Measurements from ENCODE around the gene STMN3. TPM values are rescaled to one million over a fixed set of nuclear protein-coding genes. Genes with fewer than 3 reads are reported as not detected.
"Not testable (repeated sequence)": the region's sequence is repeated elsewhere in the genome, so short reads cannot be mapped to it uniquely, and the experiment has no call there.

STMN3 gene
- total and polyA plus RNA-seq, 2 experiments from 2014 or later: 18.6 to 37.6 TPM

- H3K9ac ChIP-seq: no peak overlapping the region
- no peaks in the 10 kb centered on the region for H3K9me3 ChIP-seq (ENCODE audit: low read depth)
- TF ChIP-seq EZH2phosphoT487 (IDR thresholded peaks at IDR 0.05; ENCODE audit: insufficient read depth, low read depth) (no peak), EZH2 (IDR thresholded peaks at IDR 0.05; ENCODE audit: insufficient read depth, poor library complexity, severe bottlenecking) (no peak)
- no peak overlapping the region for H3K4me3 ChIP-seq
- H3K27me3 ChIP-seq (replicated peaks; ENCODE audit: insufficient read depth): no peaks in the 10 kb centered on the region
- no peak overlapping the region for H2AFZ ChIP-seq
- H3K36me3 ChIP-seq (ENCODE audit: low read depth): no peaks in the 10 kb centered on the region; the same call in 1 of the 2 replicates
- no peaks in the 10 kb centered on the region for H3K9me2 ChIP-seq (ENCODE audit: insufficient read depth)
- H3K79me2 ChIP-seq (ENCODE audit: insufficient read depth): no peaks in the 10 kb centered on the region
- H3K4me1 ChIP-seq (ENCODE audit: insufficient read depth): no peaks in the 10 kb centered on the region
- WGBS, 2 experiments (ENCODE audit: low coverage in 1 of 2, low lambda C conversion rate in 2 of 2, missing lambda C conversion rate in 2 of 2): 96 to 98% methylated on average over 14 of the region's 14 CpGs
- DNase-seq: no peak
- no peak overlapping the region for H3K4me2 ChIP-seq (ENCODE audit: unreplicated experiment)
- in situ Hi-C loops (cut with MboI): no loop called here
- no peak overlapping the region for H3K27ac ChIP-seq
- H3F3A ChIP-seq (ENCODE audit: insufficient read depth): no peaks in the 10 kb centered on the region
- H4K20me1 ChIP-seq (ENCODE audit: insufficient read depth): no peaks in the 10 kb centered on the region
These were observed 20.7 kb upstream of the STMN3 start for GRCh38 chr20:63673951-63674350.

- TF ChIP-seq EZH2 (IDR thresholded peaks at IDR 0.05; ENCODE audit: insufficient read depth, poor library complexity, severe bottlenecking) (no peak), EZH2phosphoT487 (IDR thresholded peaks at IDR 0.05; ENCODE audit: insufficient read depth, low read depth) (no peak)
These were observed 19.4 kb upstream of the STMN3 start for GRCh38 chr20:63672666-63673065.

GRCh38 chr20:63671695-63672094 is 18.5 kb upstream of the STMN3 start:
- in situ Hi-C loops (cut with MboI); H3K9me3 ChIP-seq (ENCODE audit: low read depth); H3K9ac ChIP-seq; H3K4me2 ChIP-seq (ENCODE audit: unreplicated experiment); H3K4me1 ChIP-seq (ENCODE audit: insufficient read depth); H3K36me3 ChIP-seq (ENCODE audit: low read depth); DNase-seq; H3K79me2 ChIP-seq (ENCODE audit: insufficient read depth); H4K20me1 ChIP-seq (ENCODE audit: insufficient read depth); H2AFZ ChIP-seq; H3K9me2 ChIP-seq (ENCODE audit: insufficient read depth); H3K4me3 ChIP-seq; H3K27me3 ChIP-seq (replicated peaks; ENCODE audit: insufficient read depth); H3F3A ChIP-seq (ENCODE audit: insufficient read depth); H3K27ac ChIP-seq: not testable (repeated sequence)
- 78 to 82% methylated on average over 12 of the region's 12 CpGs for WGBS, 2 experiments (ENCODE audit: low coverage in 1 of 2, low lambda C conversion rate in 2 of 2, missing lambda C conversion rate in 2 of 2)

More at GRCh38 chr20:63672666-63673065, 19.4 kb upstream of the STMN3 start:
- Histone ChIP-seq H3K27me3 (replicated peaks; ENCODE audit: insufficient read depth) (no peaks in the 10 kb centered on the region), H4K20me1 (ENCODE audit: insufficient read depth) (no peaks in the 10 kb centered on the region), H3K9me3 (ENCODE audit: low read depth) (no peaks in the 10 kb centered on the region), H2AFZ (no peak overlapping the region), H3K9me2 (ENCODE audit: insufficient read depth) (no peaks in the 10 kb centered on the region), H3K4me1 (ENCODE audit: insufficient read depth) (no peaks in the 10 kb centered on the region), H3K4me3 (no peak overlapping the region), H3K79me2 (ENCODE audit: insufficient read depth) (no peaks in the 10 kb centered on the region), H3K36me3 (ENCODE audit: low read depth) (no peaks in the 10 kb centered on the region; the same call in 1 of the 2 replicates), H3K4me2 (ENCODE audit: unreplicated experiment) (no peak overlapping the region), H3K9ac (no peak overlapping the region), H3F3A (ENCODE audit: insufficient read depth) (no peaks in the 10 kb centered on the region), H3K27ac (no peak overlapping the region)
- WGBS, 2 experiments (ENCODE audit: low coverage in 1 of 2, low lambda C conversion rate in 2 of 2, missing lambda C conversion rate in 2 of 2): 90 to 93% methylated on average over 10 of the region's 10 CpGs
- no peak for DNase-seq
- in situ Hi-C loops (cut with MboI): no loop called here

GRCh38 chr20:63668351-63668750 is 15.1 kb upstream of the STMN3 start:
- no peaks in the 10 kb centered on the region; the same call in 1 of the 2 replicates for H3K36me3 ChIP-seq (ENCODE audit: low read depth)
- WGBS, 2 experiments (ENCODE audit: low coverage in 1 of 2, low lambda C conversion rate in 2 of 2, missing lambda C conversion rate in 2 of 2): 92 to 93% methylated on average over 11 of the region's 11 CpGs
- DNase-seq: no peak
- no peak overlapping the region for H3K4me2 ChIP-seq (ENCODE audit: unreplicated experiment)
- H3K9me2 ChIP-seq (ENCODE audit: insufficient read depth): no peaks in the 10 kb centered on the region
- peaks cover 13% of the 10 kb centered on the region for H3K79me2 ChIP-seq (ENCODE audit: insufficient read depth)
- no peaks in the 10 kb centered on the region for H3F3A ChIP-seq (ENCODE audit: insufficient read depth)
- no peak for TF ChIP-seq EZH2phosphoT487 (IDR thresholded peaks at IDR 0.05; ENCODE audit: insufficient read depth, low read depth)
- TF ChIP-seq EZH2 (IDR thresholded peaks at IDR 0.05; ENCODE audit: insufficient read depth, poor library complexity, severe bottlenecking): no peak
- no peaks in the 10 kb centered on the region for H3K4me1 ChIP-seq (ENCODE audit: insufficient read depth)
- no peaks in the 10 kb centered on the region for H4K20me1 ChIP-seq (ENCODE audit: insufficient read depth)
- in situ Hi-C loops (cut with MboI): no loop called here
- no peaks in the 10 kb centered on the region for H3K27me3 ChIP-seq (replicated peaks; ENCODE audit: insufficient read depth)
- H3K4me3 ChIP-seq: no peak overlapping the region
- no peaks in the 10 kb centered on the region for H3K9me3 ChIP-seq (ENCODE audit: low read depth)
- no peak overlapping the region for H2AFZ ChIP-seq
- no peak overlapping the region for H3K27ac ChIP-seq
- no peak overlapping the region for H3K9ac ChIP-seq

- Histone ChIP-seq H4K20me1 (ENCODE audit: insufficient read depth) (no peaks in the 10 kb centered on the region), H3K27ac (no peak overlapping the region), H3F3A (ENCODE audit: insufficient read depth) (no peaks in the 10 kb centered on the region), H3K4me1 (ENCODE audit: insufficient read depth) (no peaks in the 10 kb centered on the region), H3K9me2 (ENCODE audit: insufficient read depth) (no peaks in the 10 kb centered on the region), H3K9me3 (ENCODE audit: low read depth) (no peaks in the 10 kb centered on the region), H3K79me2 (ENCODE audit: insufficient read depth) (peaks cover 15% of the 10 kb centered on the region), H3K4me3 (no peak overlapping the region), H3K4me2 (ENCODE audit: unreplicated experiment) (no peak overlapping the region), H2AFZ (no peak overlapping the region), H3K9ac (no peak overlapping the region), H3K36me3 (ENCODE audit: low read depth) (no peaks in the 10 kb centered on the region; the same call in 1 of the 2 replicates), H3K27me3 (replicated peaks; ENCODE audit: insufficient read depth) (no peaks in the 10 kb centered on the region)
- WGBS, 2 experiments (ENCODE audit: low coverage in 1 of 2, low lambda C conversion rate in 2 of 2, missing lambda C conversion rate in 2 of 2): 87 to 97% methylated on average over 4 to 16 of the region's 16 CpGs
- in situ Hi-C loops (cut with MboI): no loop called here
- no peak for DNase-seq
- TF ChIP-seq EZH2 (IDR thresholded peaks at IDR 0.05; ENCODE audit: insufficient read depth, poor library complexity, severe bottlenecking) (no peak), EZH2phosphoT487 (IDR thresholded peaks at IDR 0.05; ENCODE audit: insufficient read depth, low read depth) (no peak)
These were observed 14.6 kb upstream of the STMN3 start for GRCh38 chr20:63667858-63668257.

Measured in GM23248 (cell line).